KMS-11 (cell line): ENCODE data around the gene GAS6.

Experiments
- H2AFZ ChIP-seq: fragments of 200-600 bp; sonication (generic); 2 replicates; pipeline ENCODE4 v1.6.1; 2016; ENCODE audit warnings: antibody characterized with exemption, mixed run types, low read depth
- H3K27ac ChIP-seq: fragments of 200-600 bp; sonication (generic); 2 replicates; pipeline ENCODE4 v1.6.1; 2016; ENCODE audit warnings: mild to moderate bottlenecking, mixed run types
- H3K27me3 ChIP-seq: fragments of 200-600 bp; sonication (generic); 2 replicates; pipeline ENCODE4 v1.6.1; 2017; ENCODE audit warnings: mild to moderate bottlenecking, low read depth, mixed run types, moderate library complexity; ENCODE audit not compliant: insufficient read depth
- H3K36me3 ChIP-seq: fragments of 200-600 bp; sonication (generic); 2 replicates; pipeline ENCODE4 v1.6.1; 2017; ENCODE audit warnings: mild to moderate bottlenecking, mixed run types; ENCODE audit not compliant: insufficient read depth
- H3K4me1 ChIP-seq: fragments of 200-600 bp; sonication (generic); 2 replicates; pipeline ENCODE4 v1.6.1; 2016; ENCODE audit warnings: mild to moderate bottlenecking, low read depth, mixed run types; ENCODE audit not compliant: poor library complexity, severe bottlenecking
- H3K4me2 ChIP-seq: fragments of 200-600 bp; sonication (generic); 2 replicates; pipeline ENCODE4 v1.7.0; 2016; ENCODE audit warnings: mild to moderate bottlenecking, mixed run types
- H3K4me3 ChIP-seq: fragments of 200-600 bp; sonication (generic); IDR thresholded peaks from 2 replicates; pipeline ENCODE4 v1.6.1; 2017; ENCODE audit warnings: low read depth, low read length, mixed read lengths; ENCODE audit not compliant: insufficient read depth
- H3K79me2 ChIP-seq: fragments of 200-600 bp; sonication (generic); 2 replicates; pipeline ENCODE4 v1.6.1; 2016; ENCODE audit warnings: low read depth, mixed run types; ENCODE audit not compliant: insufficient read depth
- H3K9ac ChIP-seq: fragments of 200-600 bp; sonication (generic); 2 replicates; pipeline ENCODE4 v1.6.1; 2016; ENCODE audit warnings: mild to moderate bottlenecking, mixed run types
- H4K20me1 ChIP-seq: fragments of 200-600 bp; sonication (generic); 2 replicates; pipeline ENCODE4 v1.6.1; 2016; ENCODE audit warnings: mild to moderate bottlenecking, mixed run types; ENCODE audit not compliant: insufficient read depth
- TF ChIP-seq, protein P1 (sequence below): fragments of 200-600 bp; sonication (generic); conservative IDR thresholded peaks from 2 replicates; pipeline ENCODE4 v1.6.1; 2017; ENCODE audit warnings: low read depth, mild to moderate bottlenecking, antibody characterized with exemption, low read length, moderate library complexity, mixed read lengths

Gene GAS6

DNA sequence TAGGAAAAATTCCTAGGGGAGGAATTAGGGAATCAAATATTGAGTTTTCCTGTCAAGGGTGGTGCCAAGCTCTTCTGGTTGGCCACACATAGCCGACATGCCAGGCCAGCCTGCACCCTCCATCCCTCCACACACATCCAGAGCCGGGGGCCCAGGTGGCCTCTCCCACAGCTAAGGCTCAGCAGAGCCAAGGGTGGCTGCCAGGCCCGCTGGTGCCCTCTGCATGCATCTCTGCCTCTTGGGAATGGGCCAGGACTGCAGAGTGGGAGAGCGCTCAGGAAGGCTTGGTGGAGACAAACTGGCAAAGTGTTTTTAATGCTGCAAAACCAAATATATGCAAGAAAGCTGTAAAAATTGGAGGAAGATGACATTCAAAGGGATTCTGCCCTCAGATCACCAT is 42.7 kb upstream of the GAS6 start:
- Histone ChIP-seq H3K4me1 (no peaks in the 10 kb centered on the region), H4K20me1 (no peaks in the 10 kb centered on the region), H3K79me2 (no peaks in the 10 kb centered on the region), H3K36me3 (no peaks in the 10 kb centered on the region), H3K9ac (no peak overlapping the region), H2AFZ (no peak overlapping the region), H3K27me3 (no peaks in the 10 kb centered on the region), H3K4me2 (no peak overlapping the region), H3K4me3 (no peak overlapping the region), H3K27ac (no peak overlapping the region)
- TF ChIP-seq, protein P1, sequence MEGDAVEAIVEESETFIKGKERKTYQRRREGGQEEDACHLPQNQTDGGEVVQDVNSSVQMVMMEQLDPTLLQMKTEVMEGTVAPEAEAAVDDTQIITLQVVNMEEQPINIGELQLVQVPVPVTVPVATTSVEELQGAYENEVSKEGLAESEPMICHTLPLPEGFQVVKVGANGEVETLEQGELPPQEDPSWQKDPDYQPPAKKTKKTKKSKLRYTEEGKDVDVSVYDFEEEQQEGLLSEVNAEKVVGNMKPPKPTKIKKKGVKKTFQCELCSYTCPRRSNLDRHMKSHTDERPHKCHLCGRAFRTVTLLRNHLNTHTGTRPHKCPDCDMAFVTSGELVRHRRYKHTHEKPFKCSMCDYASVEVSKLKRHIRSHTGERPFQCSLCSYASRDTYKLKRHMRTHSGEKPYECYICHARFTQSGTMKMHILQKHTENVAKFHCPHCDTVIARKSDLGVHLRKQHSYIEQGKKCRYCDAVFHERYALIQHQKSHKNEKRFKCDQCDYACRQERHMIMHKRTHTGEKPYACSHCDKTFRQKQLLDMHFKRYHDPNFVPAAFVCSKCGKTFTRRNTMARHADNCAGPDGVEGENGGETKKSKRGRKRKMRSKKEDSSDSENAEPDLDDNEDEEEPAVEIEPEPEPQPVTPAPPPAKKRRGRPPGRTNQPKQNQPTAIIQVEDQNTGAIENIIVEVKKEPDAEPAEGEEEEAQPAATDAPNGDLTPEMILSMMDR, result no peak

DNA sequence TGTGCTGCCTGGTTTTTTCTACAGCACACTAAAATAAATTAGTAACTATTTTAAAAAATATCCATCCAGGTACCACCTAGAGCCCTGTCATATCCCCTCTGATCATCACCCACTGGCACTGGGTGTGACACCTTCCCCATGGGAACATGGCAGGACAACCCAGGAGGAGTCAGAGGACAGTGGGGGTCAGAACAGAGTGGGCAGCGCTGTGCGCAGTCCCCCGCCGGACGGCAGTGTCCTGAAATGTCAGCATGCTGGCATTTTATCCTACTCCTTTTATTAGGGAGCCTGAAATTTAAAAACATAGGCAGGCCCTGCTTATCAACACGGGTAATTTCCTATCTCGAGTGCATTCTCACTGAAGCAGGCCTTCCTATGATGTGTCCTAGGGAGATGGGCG is 42.1 kb upstream of the GAS6 start:
- TF ChIP-seq, protein P1, result no peak
- Histone ChIP-seq H3K4me1 (no peaks in the 10 kb centered on the region), H3K9ac (no peak overlapping the region), H3K4me2 (no peak overlapping the region), H3K27me3 (no peaks in the 10 kb centered on the region), H3K27ac (no peak overlapping the region), H4K20me1 (no peaks in the 10 kb centered on the region), H3K36me3 (no peaks in the 10 kb centered on the region), H2AFZ (no peak overlapping the region), H3K4me3 (no peak overlapping the region), H3K79me2 (no peaks in the 10 kb centered on the region)

DNA sequence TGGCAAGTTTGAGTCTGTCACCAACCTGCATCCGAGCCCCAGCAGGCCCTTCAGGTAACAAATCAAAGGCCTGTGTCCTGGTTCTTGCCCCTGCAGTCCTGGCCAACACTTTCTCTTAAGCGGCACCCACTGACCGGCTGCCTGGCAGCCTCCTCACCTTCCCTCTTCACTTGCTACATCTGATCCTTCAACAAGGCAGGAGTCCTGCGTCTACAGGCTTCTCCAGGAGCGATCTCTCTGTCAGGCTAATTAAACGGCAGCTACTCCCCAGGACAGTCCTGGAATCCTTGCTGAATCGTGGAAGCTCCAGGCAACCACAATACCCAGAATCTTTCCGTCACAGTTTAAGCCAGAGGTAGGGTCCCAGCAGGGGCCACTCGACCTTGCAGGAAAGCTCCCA is 41.1 kb upstream of the GAS6 start:
- no peaks in the 10 kb centered on the region for H3K4me1 ChIP-seq
- no peak overlapping the region for H3K4me3 ChIP-seq
- no peak overlapping the region for H3K9ac ChIP-seq
- H3K36me3 ChIP-seq, result no peaks in the 10 kb centered on the region
- TF ChIP-seq, protein P1, result no peak
- H3K79me2 ChIP-seq, result no peaks in the 10 kb centered on the region
- H3K27ac ChIP-seq, result no peak overlapping the region
- no peak overlapping the region for H3K4me2 ChIP-seq
- H2AFZ ChIP-seq, result no peak overlapping the region
- H4K20me1 ChIP-seq, result no peaks in the 10 kb centered on the region
- no peaks in the 10 kb centered on the region for H3K27me3 ChIP-seq

DNA sequence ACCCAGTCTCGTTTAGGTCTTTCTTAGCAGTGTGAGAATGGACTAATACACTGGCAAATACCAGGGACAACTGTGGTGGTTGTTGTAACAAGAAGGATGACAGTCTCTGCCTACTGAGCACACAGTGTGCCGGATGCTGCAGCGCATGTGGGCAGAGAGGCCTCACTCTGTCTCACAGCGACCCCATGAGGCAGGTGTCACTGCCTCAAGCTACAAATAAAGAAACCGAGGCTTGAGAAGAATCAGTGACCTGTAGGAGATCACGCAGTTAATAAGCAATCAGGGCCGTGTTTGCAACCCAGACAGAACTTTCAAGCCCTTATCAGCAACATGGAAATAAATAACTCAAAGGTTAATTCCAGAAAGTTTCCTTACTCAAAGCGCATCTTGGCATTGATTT is 40.5 kb upstream of the GAS6 start:
- no peak overlapping the region for H3K4me2 ChIP-seq
- no peaks in the 10 kb centered on the region for H3K27me3 ChIP-seq
- TF ChIP-seq, protein P1, result no peak
- no peaks in the 10 kb centered on the region for H3K79me2 ChIP-seq
- no peak overlapping the region for H3K27ac ChIP-seq
- no peak overlapping the region for H3K9ac ChIP-seq
- no peaks in the 10 kb centered on the region for H3K4me1 ChIP-seq
- H2AFZ ChIP-seq, result no peak overlapping the region
- no peaks in the 10 kb centered on the region for H4K20me1 ChIP-seq
- no peaks in the 10 kb centered on the region for H3K36me3 ChIP-seq
- H3K4me3 ChIP-seq, result no peak overlapping the region

DNA sequence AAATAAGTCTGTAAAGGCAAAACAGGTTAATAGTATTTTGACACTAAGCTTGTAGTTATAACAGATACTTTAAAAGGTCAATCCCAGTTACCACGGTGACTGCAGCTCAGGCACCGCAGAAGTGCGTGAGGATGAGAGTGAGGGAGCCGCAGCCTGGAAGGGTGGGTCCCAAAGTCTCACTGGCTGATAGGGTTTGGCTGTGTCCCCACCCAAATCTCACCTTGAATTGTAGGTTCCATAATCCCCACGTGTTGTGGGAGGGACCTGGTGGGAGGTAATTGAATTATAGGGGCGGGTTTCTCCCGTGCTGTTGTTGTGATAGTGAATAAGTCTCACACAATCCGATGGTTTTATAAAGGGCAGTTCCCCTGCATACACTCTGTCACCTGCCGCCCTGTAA is 40.0 kb upstream of the GAS6 start:
- Histone ChIP-seq H2AFZ (no peak overlapping the region), H3K27ac (no peak overlapping the region), H4K20me1 (no peaks in the 10 kb centered on the region), H3K27me3 (no peaks in the 10 kb centered on the region), H3K79me2 (no peaks in the 10 kb centered on the region), H3K9ac (no peak overlapping the region), H3K4me1 (no peaks in the 10 kb centered on the region), H3K4me3 (no peak overlapping the region), H3K36me3 (no peaks in the 10 kb centered on the region), H3K4me2 (no peak overlapping the region)
- TF ChIP-seq, protein P1, result no peak
